GM21737 (cell line): ENCODE results near the gene NEU3.
"Not testable (repeated sequence)": the region's sequence is repeated elsewhere in the genome, so short reads cannot be mapped to it uniquely, and the experiment has no call there.

Experiments
- ATAC-seq: cut with Tn5 transposase; IDR thresholded peaks from one replicate; pipeline ENCODE4 v1.9.1; 2021; ENCODE audit warnings: mild to moderate bottlenecking, moderate library complexity; ENCODE audit not compliant: unreplicated experiment

Gene NEU3

DNA sequence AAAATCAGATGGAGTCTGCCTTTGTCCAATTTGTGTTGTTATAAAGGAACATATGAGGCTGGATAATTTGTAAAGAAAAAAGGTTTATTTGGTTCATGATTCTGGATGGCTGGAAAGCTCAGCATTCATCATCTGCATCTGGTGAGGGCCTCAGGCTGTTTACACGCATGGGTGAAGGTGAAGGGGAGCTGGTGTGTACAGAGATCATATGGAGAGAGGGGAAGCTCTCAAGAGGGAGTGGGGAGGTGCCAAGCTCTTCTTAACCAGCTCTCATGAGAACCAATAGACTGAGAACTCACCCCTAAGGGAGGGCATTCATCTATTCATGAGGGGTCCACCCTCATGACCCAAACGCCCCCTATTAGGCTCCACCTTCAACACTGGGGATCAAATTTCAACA is 40.0 kb downstream of the NEU3 start:
- ATAC-seq: no peak

- ATAC-seq: no peak
Observed at GRCh38 chr11:75029836-75030631, 41.3 kb downstream of the NEU3 start.

DNA sequence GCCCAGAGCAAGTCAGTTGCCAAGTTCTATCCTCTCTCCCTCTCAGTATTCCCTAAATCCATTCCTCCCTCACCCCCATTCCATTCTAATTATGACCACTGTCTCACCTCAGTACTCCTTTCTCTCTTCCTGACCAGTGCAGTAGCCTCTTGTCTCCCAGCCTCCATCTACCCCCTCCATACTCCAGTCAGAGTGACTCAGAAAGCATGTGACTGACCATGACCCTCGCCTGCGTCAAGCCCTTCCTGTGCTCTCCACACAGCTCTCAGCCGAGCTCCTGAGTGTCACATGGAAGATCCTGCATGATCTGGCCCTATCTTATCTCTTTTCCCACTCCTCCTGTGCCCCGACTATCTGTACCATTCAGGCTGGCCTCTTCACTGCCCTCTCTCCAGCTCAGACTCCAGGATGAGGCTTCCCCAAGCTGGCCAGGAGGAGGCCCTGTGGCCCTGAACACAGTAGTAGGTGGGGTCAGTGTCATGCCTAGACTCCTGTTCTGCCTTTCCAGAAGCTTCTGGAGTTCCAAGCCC is 42.6 kb downstream of the NEU3 start:
- ATAC-seq: no peak

DNA sequence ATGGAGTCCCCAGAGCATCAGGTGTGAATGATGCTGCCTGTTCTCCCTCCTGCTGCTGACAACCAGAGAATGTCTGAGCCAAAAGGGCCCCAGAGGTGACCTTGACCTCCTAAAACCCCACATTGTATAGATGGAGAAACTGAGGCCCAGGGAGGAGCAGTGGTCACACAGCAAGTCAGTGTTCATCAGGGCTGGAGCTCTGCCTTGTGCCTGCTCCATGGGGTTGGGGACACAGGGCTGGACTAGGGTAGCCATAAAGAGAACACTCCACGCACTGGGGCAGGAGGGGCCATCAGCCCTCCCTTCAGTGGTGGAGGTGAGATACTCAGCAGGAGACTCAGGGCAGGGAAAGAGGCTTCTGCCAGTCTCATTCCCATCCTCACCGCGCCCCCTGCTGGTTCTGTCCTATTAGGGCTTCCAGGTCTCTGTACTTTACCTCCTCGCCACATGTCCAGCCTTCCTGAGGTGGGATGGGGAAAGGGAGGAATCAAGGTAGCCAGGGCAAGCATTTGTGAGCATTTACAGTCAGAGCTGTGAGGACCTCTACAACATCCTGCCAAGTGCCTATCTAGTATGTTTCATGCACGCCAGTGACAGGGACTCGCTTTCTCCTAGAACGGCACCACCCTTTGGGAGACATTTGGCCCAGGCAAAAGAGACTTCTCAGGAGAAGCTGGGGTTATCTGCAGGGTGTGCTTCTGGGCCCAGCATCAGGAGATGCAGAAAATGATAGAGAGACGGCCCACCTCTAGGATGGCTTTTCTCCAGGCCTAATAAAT is 43.2 kb downstream of the NEU3 start:
- no peak for ATAC-seq

DNA sequence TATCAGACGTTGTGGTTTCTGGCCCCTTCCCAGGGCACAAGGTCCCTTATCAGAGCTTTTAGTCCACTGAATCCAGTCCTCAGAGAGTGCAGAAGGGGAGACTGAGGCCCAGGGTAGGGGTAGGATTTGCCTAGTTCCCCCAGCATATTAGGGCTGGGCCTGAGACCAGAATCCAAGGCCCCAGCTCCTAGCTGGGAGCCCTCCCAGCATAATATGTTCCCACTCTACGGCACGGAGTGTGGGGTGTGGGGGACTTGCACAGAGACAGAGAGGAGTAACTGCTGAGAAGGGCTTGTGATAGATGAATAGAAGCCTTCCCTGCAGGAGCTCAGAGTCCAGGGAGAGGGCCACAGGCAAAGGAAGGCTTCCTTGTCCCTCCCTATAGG is 43.8 kb downstream of the NEU3 start:
- ATAC-seq: no peak

GRCh38 chr11:75033916-75034315 is 45.2 kb downstream of the NEU3 start:
- ATAC-seq: no peak

DNA sequence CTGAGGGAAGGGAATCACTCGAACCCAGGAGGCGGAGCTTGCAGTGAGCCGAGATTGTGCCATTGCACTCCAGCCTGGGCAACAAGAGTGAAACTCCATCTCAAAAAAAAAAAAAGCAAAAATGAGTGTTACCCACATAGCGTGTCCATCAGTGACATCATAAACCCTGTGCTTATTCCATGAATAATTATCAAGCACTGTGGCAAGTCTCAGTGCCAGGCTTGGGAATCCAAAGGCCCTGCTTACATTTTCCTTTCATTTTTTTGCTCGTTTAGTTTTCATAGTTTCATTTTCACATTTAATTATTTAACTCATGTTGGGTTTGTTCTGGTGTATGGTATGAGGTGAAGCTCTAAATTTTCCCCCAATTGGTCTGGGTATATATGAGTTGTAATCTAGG is 46.5 kb downstream of the NEU3 start:
- no peak for ATAC-seq

- ATAC-seq: no peak
Observed at GRCh38 chr11:75035911-75036565, 47.3 kb downstream of the NEU3 start.

DNA sequence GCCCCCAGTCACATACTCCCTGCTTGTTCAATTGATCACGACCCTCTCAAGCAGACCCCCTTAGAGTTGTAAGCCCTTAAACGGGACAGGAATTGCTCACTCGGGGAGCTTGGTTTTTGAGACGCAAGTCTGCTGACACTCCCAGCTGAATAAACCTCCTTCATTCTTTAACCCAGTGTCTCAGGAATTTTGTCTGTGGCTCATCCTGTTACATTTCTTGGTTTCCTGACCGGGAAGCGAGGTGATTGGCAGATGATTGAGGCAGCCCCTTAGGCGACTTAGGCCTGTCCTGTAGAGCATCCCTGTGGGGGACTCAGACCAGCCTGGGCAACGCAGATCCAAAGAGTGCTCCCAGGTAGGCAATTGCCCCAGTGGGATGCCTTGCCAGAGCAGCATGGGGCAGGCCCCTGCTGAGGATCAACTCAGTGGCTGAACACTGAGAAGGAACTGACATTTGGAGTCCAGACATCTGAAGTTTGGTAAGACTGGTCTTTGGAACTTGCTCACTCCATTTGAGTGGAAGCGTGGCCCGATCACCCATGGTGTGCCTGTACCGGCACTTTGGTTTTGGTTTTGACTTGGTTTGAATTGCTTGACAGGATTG is 51.5 kb downstream of the NEU3 start:
- no peak for ATAC-seq

GRCh38 chr11:75041263-75041662 is 52.5 kb downstream of the NEU3 start:
- ATAC-seq: no peak

GRCh38 chr11:75041821-75042220 is 53.1 kb downstream of the NEU3 start:
- ATAC-seq: not testable (repeated sequence)

- ATAC-seq: not testable (repeated sequence)
Observed at GRCh38 chr11:75044381-75045170, 55.8 kb downstream of the NEU3 start.

- not testable (repeated sequence) for ATAC-seq
Observed at GRCh38 chr11:75046668-75047067, 57.9 kb downstream of the NEU3 start.

GRCh38 chr11:75047191-75047590 is 58.5 kb downstream of the NEU3 start:
- ATAC-seq: no peak

DNA sequence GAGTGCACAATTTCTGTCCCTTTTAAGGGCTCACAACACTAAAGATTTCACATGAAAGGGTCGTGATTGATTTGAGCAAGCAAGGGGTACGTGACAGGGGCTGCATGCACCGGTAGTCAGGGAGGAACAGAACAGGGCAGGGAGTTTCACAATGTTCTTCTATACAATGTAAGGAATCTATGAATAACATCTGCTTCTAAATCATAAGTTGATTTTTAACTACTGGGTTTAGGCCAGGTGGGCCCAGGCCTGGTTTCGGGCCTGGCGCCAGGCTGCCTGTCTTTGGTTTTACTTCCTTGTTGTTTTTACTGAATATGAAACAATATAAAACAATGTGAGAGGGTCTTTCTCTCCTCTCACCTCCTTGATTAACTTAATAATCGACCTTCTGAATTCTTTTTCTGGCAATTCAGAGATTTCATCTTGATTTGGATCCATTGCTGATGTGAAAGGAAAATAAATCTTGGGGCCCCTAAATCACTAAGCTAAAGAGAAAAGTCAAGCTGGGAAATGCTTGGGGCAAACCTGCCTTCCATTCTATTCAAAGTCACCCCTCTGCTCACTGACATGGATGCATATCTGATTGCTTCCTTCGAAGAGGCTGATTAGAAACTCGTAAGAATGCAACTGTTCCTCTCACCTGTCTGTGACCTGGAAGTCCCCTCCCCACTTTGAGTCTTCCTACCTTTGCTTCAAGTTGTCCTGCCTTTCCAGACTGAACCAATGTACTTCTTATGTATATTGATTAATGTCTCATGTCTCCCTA is 61.0 kb downstream of the NEU3 start:
- ATAC-seq: not testable (repeated sequence)

DNA sequence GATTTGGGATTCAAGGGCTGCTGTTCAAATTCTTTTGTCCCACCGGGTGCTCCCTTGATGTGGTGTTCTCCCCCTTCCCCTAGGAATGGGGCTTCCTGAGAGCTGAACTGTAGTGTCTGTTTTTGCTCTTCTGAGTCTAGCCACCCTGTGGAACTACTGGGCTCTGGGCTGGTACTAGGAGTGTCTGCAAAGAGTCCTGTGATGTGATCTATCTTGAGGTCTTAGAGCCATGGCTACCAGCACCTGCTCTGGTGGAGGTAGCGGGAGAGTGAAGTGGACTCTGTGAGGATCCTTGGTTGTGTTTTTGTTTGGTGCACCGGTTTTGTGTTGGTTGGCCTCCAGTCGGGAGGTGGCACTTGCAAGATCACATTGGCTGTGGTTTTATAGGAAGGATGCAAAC is 61.8 kb downstream of the NEU3 start:
- ATAC-seq: no peak

DNA sequence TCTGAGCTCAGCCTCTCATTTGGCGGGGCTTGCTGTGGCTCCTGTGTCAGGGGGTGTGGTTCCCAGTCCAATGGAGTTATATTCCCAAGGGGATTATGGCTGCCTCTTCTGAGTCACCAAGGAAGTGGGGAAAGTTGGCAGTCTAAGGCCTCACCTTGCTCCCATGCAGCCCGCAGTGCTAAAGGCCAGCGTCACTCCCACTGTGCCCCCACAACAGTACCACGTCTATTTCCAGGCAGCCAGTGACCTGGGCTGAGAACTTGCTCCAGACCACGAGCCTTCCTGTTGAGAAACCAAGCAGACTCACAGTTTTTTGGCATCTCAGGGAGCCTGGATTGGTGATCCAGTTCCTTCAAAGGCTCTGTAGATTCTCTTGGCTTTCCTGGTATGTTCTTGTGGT is 62.3 kb downstream of the NEU3 start:
- no peak for ATAC-seq

DNA sequence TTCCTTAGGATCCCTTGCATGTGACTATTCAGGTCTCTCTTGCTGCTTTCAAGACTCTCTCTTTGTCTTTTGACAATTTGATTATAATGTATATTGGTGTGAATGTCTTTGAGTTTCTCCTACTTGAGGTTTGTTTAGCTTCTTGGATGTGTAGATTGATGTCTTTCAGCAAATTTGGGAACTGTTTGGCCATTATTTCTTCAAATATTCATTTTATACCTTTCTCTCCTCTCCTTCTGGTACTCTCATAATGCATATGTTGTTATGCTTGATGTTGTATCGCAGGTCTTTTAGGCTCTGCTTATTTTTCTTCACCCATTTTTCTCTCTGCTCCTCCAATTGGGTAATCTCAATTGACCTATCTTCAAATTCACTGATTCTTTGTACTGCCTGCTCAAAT is 63.7 kb downstream of the NEU3 start:
- ATAC-seq: no peak

DNA sequence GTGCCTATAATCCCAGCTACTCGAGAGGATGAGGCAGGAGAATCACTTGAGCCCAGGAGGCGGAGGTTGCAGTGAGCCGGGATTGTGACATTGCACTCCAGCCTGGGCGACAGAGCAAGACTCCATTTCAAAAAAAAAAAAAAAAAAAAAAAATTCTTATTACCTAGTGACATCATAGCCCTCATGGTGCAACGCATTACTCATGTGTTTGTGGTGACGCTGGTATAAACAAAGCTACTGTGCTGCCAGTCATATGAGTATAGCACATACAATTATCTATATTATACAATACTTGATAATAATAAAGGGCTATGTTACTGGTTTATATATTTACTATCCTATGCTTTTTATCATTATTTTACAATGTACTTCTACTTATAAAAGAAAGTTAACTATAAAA is 66.8 kb downstream of the NEU3 start:
- no peak for ATAC-seq

DNA sequence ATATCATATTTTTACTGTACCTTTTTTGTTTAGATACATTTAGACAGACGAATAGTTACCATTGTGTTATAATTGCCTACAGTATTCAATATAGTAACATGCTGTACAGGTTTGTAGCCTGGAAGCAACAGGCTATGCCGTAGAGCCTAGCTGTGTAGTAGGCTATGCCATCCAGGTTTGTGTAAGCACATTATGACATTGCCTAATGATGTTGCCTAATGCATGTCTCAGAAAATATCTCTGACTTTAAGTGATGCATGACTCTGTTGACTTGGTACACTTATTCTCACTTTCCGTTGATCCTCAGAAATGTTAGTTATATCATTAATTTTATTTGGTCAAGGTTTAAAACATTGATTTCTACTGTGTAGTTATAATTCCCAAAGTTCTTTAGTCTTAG is 68.1 kb downstream of the NEU3 start:
- ATAC-seq: no peak
